Smooth muscle cell (in vitro differentiated cells): Measurements from ENCODE around the gene CRYGN. TPM values are rescaled to one million over a fixed set of nuclear protein-coding genes. Genes with fewer than 3 reads are reported as not detected.

Experiments
- DNase-seq: peaks from one replicate; lab custom pipeline; 2025; ENCODE audit not compliant: unreplicated experiment; lab: John Stamatoyannopoulos, UW
- H2AFZ ChIP-seq: fragments of 200-600 bp; sonication (generic); 2 replicates; pipeline ENCODE4 v1.6.0; 2016; ENCODE audit warnings: antibody characterized with exemption, low read depth, mild to moderate bottlenecking
- H3F3A ChIP-seq: fragments of 200-600 bp; sonication (generic); 2 replicates; pipeline ENCODE4 v1.6.0; 2017; ENCODE audit warnings: antibody characterized with exemption, low read depth
- H3K27ac ChIP-seq: fragments of 200-600 bp; sonication (generic); 2 replicates; pipeline ENCODE4 v1.5.1; 2016; ENCODE audit warnings: low read depth, mild to moderate bottlenecking
- H3K27me3 ChIP-seq: fragments of 200-600 bp; sonication (generic); 2 replicates; pipeline ENCODE4 v1.6.1; 2016; ENCODE audit warnings: low read depth, mild to moderate bottlenecking
- H3K36me3 ChIP-seq: fragments of 200-600 bp; sonication (generic); 2 replicates; pipeline ENCODE4 v1.5.1; 2016; ENCODE audit warnings: low read depth
- H3K4me1 ChIP-seq: fragments of 200-600 bp; sonication (generic); 2 replicates; pipeline ENCODE4 v1.5.1; 2016; ENCODE audit warnings: low read depth
- H3K4me2 ChIP-seq: fragments of 200-600 bp; sonication (generic); 2 replicates; pipeline ENCODE4 v1.6.0; 2016; ENCODE audit warnings: mild to moderate bottlenecking
- H3K4me3 ChIP-seq: fragments of 200-600 bp; sonication (generic); 2 replicates; pipeline ENCODE4 v1.5.1; 2016; ENCODE audit warnings: mild to moderate bottlenecking
- H3K79me2 ChIP-seq: fragments of 200-600 bp; sonication (generic); 2 replicates; pipeline ENCODE4 v1.6.0; 2016; ENCODE audit warnings: low read depth, mild to moderate bottlenecking
- H3K9ac ChIP-seq: fragments of 200-600 bp; sonication (generic); 2 replicates; pipeline ENCODE4 v1.6.0; 2016; ENCODE audit warnings: low read depth
- H3K9me3 ChIP-seq: fragments of 200-600 bp; sonication (generic); replicated peaks from 2 replicates; pipeline ENCODE4 v1.5.1; 2016; ENCODE audit warnings: low read depth
- H4K20me1 ChIP-seq: fragments of 200-600 bp; sonication (generic); 2 replicates; pipeline ENCODE4 v1.6.0; 2016; ENCODE audit warnings: low read depth
- WGBS: methylation state at CpG from one replicate; pipeline ENCODE4 v1.1.7; 2016; ENCODE audit warnings: low lambda C conversion rate; 5-methylcytosine and 5-hydroxymethylcytosine counted together
- polyA plus RNA-seq: library from polyadenylated mRNA; unstranded; fragments of >200 nt; fragmentation: Nextera tagmentation; extraction: Ambion mirVana; gene quantifications from 2 replicates; pipeline ENCODE4 v1.2.1, GENCODE V29; 2016
- total RNA-seq: library from RNA; depleted of rRNA; stranded (reverse); fragments of >200 nt; gene quantifications from 2 replicates; pipeline ENCODE4 v1.2.3, GENCODE V29; 2014
- TF ChIP-seq, protein P1 (sequence below): fragments of 200-600 bp; sonication (generic); IDR thresholded peaks from 2 replicates; pipeline ENCODE4 v1.5.1; 2017; ENCODE audit warnings: borderline replicate concordance, mild to moderate bottlenecking, antibody characterized with exemption; ENCODE audit not compliant: insufficient read depth, poor library complexity, severe bottlenecking

CRYGN gene
- total and polyA plus RNA-seq, 2 experiments from 2014 or later = 0.13 TPM; not detected in 1

DNA sequence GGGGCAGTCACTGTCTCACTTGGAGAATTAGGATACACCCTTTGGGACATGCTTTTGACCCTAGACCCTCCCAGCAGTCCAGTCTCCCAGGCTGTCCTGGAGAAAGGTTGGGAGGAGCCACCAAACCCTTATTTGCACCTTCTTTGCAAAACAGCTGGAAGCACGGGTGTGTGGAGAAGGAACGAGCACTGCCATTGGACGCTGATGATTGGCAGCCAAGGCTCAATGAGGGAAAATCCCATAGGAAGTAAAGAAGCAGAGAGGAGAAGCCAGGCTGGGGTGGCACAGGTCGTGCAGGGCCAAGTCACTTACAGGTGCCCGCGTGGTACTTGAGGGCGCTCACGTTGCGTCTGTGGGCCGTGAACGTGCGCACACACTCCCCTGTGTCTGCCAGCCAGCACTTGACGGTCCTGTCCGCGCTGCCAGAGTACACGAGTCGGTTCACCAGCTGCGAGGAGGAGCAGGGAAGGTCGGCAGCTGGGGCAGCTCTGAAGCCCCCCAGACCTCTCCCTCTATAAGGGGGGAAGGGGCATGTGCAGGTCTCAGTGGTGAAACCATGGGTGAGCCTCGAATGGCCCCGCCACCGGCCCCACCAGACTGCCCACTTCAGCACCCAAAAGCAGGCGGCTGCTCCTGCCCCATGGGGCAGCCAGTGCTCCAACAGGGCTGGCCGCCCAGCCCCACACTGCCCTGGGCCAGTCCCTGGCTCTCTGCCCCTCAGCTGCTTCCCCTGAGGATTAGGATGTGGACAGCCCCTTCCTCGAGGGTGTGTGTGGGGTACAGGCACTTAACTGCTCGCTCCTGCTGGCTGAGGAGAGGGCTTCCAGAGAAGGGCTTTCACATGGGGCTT is 54.9 kb downstream of the CRYGN start:
- no peak overlapping the region for H2AFZ ChIP-seq
- no peaks in the 10 kb centered on the region for H3F3A ChIP-seq
- no peak overlapping the region for H3K9ac ChIP-seq
- H3K79me2 ChIP-seq = no peaks in the 10 kb centered on the region
- H3K4me1 ChIP-seq = peaks cover 8% of the 10 kb centered on the region
- peaks cover 35% of the 10 kb centered on the region for H3K27me3 ChIP-seq
- no peak overlapping the region for H3K27ac ChIP-seq
- H3K36me3 ChIP-seq = no peaks in the 10 kb centered on the region
- H3K4me3 ChIP-seq = no peak overlapping the region
- TF ChIP-seq, protein P1, sequence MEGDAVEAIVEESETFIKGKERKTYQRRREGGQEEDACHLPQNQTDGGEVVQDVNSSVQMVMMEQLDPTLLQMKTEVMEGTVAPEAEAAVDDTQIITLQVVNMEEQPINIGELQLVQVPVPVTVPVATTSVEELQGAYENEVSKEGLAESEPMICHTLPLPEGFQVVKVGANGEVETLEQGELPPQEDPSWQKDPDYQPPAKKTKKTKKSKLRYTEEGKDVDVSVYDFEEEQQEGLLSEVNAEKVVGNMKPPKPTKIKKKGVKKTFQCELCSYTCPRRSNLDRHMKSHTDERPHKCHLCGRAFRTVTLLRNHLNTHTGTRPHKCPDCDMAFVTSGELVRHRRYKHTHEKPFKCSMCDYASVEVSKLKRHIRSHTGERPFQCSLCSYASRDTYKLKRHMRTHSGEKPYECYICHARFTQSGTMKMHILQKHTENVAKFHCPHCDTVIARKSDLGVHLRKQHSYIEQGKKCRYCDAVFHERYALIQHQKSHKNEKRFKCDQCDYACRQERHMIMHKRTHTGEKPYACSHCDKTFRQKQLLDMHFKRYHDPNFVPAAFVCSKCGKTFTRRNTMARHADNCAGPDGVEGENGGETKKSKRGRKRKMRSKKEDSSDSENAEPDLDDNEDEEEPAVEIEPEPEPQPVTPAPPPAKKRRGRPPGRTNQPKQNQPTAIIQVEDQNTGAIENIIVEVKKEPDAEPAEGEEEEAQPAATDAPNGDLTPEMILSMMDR = no peak
- WGBS = 95% methylated on average over 26 of the region's 26 CpGs
- H3K9me3 ChIP-seq = no peaks in the 10 kb centered on the region
- no peak overlapping the region for H3K4me2 ChIP-seq
- no peak for DNase-seq
- H4K20me1 ChIP-seq = no peaks in the 10 kb centered on the region

DNA sequence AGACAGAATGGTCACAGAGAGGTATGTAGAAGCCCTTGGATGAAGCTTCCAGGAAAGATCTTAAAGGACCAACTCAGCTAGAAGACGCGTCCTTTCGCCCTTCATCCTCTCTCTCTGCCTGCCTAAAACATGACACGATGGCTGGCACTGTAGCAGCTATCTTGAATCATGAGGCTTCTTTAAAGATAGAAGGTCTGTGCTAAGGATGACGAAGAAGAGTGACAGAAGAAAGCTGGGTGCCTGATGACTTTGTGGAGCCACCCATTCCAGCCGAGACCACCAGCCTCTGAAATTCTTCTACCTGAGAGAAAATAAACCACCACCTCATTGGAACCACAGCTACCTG is 55.6 kb downstream of the CRYGN start:
- TF ChIP-seq, protein P1 = no peak
- peaks cover 35% of the 10 kb centered on the region for H3K27me3 ChIP-seq
- WGBS = 85% methylated on average over 6 of the region's 6 CpGs

DNA sequence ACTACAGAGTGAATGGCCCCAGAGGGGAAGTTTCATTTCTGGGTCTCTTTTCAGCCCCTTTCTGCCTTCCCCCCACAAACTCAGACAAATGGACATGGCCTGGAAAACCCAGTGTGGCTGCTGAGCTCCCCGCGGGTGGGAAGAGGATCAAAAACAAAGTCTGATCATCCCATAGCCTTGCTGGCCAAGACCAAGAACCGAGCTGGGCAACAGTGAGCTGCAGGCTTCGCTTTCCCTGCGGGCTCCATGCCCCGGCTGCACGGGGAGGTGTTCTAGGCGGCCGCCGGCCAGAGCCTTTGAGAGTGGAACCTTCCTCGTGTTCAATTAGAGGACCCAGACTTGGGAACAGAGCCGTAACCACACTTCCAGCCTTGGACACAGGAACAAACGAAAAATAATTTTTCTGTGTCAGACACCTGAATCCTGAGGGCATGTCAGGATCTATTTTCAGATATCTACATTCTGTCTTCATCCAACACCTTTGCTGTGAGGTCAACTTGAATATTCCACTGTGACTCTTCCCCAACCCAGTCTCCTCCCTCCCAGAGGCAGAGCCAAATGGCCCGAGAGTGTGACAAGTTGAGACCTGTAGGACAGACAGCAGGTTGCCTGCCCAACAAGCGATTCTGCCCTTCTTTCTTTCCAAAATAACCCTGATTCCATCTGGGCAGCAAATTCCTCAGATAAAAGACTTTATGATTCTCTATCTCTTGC is 56.1 kb downstream of the CRYGN start:
- H3K9me3 ChIP-seq = no peaks in the 10 kb centered on the region
- H3K27me3 ChIP-seq = peaks cover 35% of the 10 kb centered on the region
- H3K36me3 ChIP-seq = no peaks in the 10 kb centered on the region
- H3K9ac ChIP-seq = no peak overlapping the region
- peaks cover 8% of the 10 kb centered on the region for H3K4me1 ChIP-seq
- no peaks in the 10 kb centered on the region for H3F3A ChIP-seq
- H3K79me2 ChIP-seq = no peaks in the 10 kb centered on the region
- no peak overlapping the region for H2AFZ ChIP-seq
- no peaks in the 10 kb centered on the region for H4K20me1 ChIP-seq
- 90% methylated on average over 15 of the region's 15 CpGs for WGBS
- TF ChIP-seq, protein P1 = no peak
- no peak overlapping the region for H3K4me3 ChIP-seq
- H3K27ac ChIP-seq = no peak overlapping the region
- no peak for DNase-seq
- no peak overlapping the region for H3K4me2 ChIP-seq

More for the DNA sequence above, 55.6 kb downstream of the CRYGN start:
- no peaks in the 10 kb centered on the region for H3K9me3 ChIP-seq
- H3K4me2 ChIP-seq = no peak overlapping the region
- H3K27ac ChIP-seq = no peak overlapping the region
- no peaks in the 10 kb centered on the region for H3K79me2 ChIP-seq
- DNase-seq = no peak
- no peaks in the 10 kb centered on the region for H3K36me3 ChIP-seq
- no peak overlapping the region for H3K9ac ChIP-seq
- peaks cover 8% of the 10 kb centered on the region for H3K4me1 ChIP-seq
- no peaks in the 10 kb centered on the region for H3F3A ChIP-seq
- H4K20me1 ChIP-seq = no peaks in the 10 kb centered on the region
- no peak overlapping the region for H3K4me3 ChIP-seq
- H2AFZ ChIP-seq = no peak overlapping the region
